Left ventricle myocardium inferior (tissue), 1 donor: ENCODE measurements around the gene NSF. TPM values are rescaled to one million over a fixed set of nuclear protein-coding genes. Genes with fewer than 3 reads are reported as not detected.

ENCODE experiments used
- DNase-seq: peaks from one replicate; pipeline ENCODE4 v3.0.0-alpha.2; 2020
- H3K27ac ChIP-seq: fragments of 200-600 bp; replicated peaks from 2 replicates; pipeline ENCODE4 v1.8.0; 2021
- H3K27me3 ChIP-seq: fragments of 200-600 bp; 2 replicates; pipeline ENCODE4 v1.8.0; 2021; ENCODE audit warnings: low read depth
- H3K36me3 ChIP-seq: fragments of 200-600 bp; 2 replicates; pipeline ENCODE4 v1.8.0; 2021
- H3K4me1 ChIP-seq: fragments of 200-600 bp; 2 replicates; pipeline ENCODE4 v1.8.0; 2021
- H3K4me3 ChIP-seq: fragments of 200-600 bp; 2 replicates; pipeline ENCODE4 v1.8.0; 2021; ENCODE audit warnings: mild to moderate bottlenecking, moderate library complexity
- H3K9me3 ChIP-seq: fragments of 200-600 bp; replicated peaks from 2 replicates; pipeline ENCODE4 v1.8.0; 2021
- CTCF ChIP-seq: fragments of 200-600 bp; IDR thresholded peaks from 2 replicates; pipeline ENCODE4 v1.8.0; 2021; ENCODE audit warnings: antibody characterized with exemption, mild to moderate bottlenecking, borderline replicate concordance
- intact Hi-C: fragments of 100-400 bp; cut with micrococcal nuclease; formaldehyde crosslinking; loops from one replicate; pipeline ENCODE4 v1.11.0; 2022
- total RNA-seq: library from RNA; stranded (reverse); fragmentation: NEBNext Ultra II Directional; extraction: Animal tissue kit (Norgen Biotek cat#: 25700); gene quantifications from one replicate; pipeline ENCODE4 v1.2.1, GENCODE V29; 2021
- donor health status: DM: no; HTN: yes; CAD: no; lungs with severe emphysema.

Gene NSF
- total RNA-seq, 1 donor from 2014 or later = 29.0 TPM

- no peak overlapping the region for H3K4me3 ChIP-seq
- H3K4me1 ChIP-seq = peaks cover 12% of the 10 kb centered on the region
- no peak for TF ChIP-seq CTCF
- DNase-seq = no peak
- intact Hi-C loops = no loop called here
- H3K36me3 ChIP-seq = no peaks in the 10 kb centered on the region
- no peak overlapping the region for H3K27ac ChIP-seq
- no peaks in the 10 kb centered on the region for H3K27me3 ChIP-seq
- H3K9me3 ChIP-seq = no peaks in the 10 kb centered on the region
These were observed 148.1 kb downstream of the NSF start for GRCh38 chr17:46738544-46738943.

- H3K27ac ChIP-seq = no peak overlapping the region
- H3K4me3 ChIP-seq = no peak overlapping the region
- H3K4me1 ChIP-seq = peaks cover 12% of the 10 kb centered on the region
- H3K36me3 ChIP-seq = no peaks in the 10 kb centered on the region
- intact Hi-C loops = no loop called here
- no peak for DNase-seq
- no peaks in the 10 kb centered on the region for H3K27me3 ChIP-seq
- TF ChIP-seq CTCF = no peak
- H3K9me3 ChIP-seq = no peaks in the 10 kb centered on the region
These were observed 149.5 kb downstream of the NSF start for GRCh38 chr17:46739982-46740381.

- H3K4me3 ChIP-seq = no peak overlapping the region
- no peaks in the 10 kb centered on the region for H3K36me3 ChIP-seq
- TF ChIP-seq CTCF = no peak
- H3K4me1 ChIP-seq = peaks cover 12% of the 10 kb centered on the region
- H3K27ac ChIP-seq = no peak overlapping the region
- H3K27me3 ChIP-seq = no peaks in the 10 kb centered on the region
- intact Hi-C loops = no loop called here
- DNase-seq = no peak
- no peaks in the 10 kb centered on the region for H3K9me3 ChIP-seq
These were observed 150.8 kb downstream of the NSF start for GRCh38 chr17:46741122-46741730.

- Histone ChIP-seq H3K27me3 (no peaks in the 10 kb centered on the region), H3K4me3 (no peak overlapping the region), H3K27ac (peak overlapping the region; percentile 53), H3K36me3 (no peaks in the 10 kb centered on the region), H3K9me3 (no peaks in the 10 kb centered on the region), H3K4me1 (peaks cover 12% of the 10 kb centered on the region)
- TF ChIP-seq CTCF = no peak
- DNase-seq = no peak
- intact Hi-C loops = no loop called here
These were observed 152.2 kb downstream of the NSF start for GRCh38 chr17:46742565-46743270.

GRCh38 chr17:46744441-46744840 is 154.0 kb downstream of the NSF start:
- H3K27ac ChIP-seq = no peak overlapping the region
- intact Hi-C loops = no loop called here
- H3K4me3 ChIP-seq = no peak overlapping the region
- no peak for DNase-seq
- no peaks in the 10 kb centered on the region for H3K36me3 ChIP-seq
- no peaks in the 10 kb centered on the region for H3K9me3 ChIP-seq
- H3K27me3 ChIP-seq = no peaks in the 10 kb centered on the region
- no peak for TF ChIP-seq CTCF
- peaks cover 12% of the 10 kb centered on the region for H3K4me1 ChIP-seq
